WTC11 (cell line): ENCODE results near the gene SLC35G2.
"Not testable (repeated sequence)": the region's sequence is repeated elsewhere in the genome, so short reads cannot be mapped to it uniquely, and the experiment has no call there.

Experiments
- CREB1 ChIP-seq: sonication (generic); formaldehyde crosslinking; IDR thresholded peaks from 2 replicates; pipeline ENCODE4 v1.8.0; 2023; ENCODE audit warnings: mild to moderate bottlenecking, missing genetic modification reagents
- SP1 ChIP-seq: sonication (generic); formaldehyde crosslinking; conservative IDR thresholded peaks from 2 replicates; pipeline ENCODE4 v1.8.1; 2022; ENCODE audit warnings: missing genetic modification reagents
- ZNF121 ChIP-seq: sonication (generic); formaldehyde crosslinking; IDR thresholded peaks from 2 replicates; pipeline ENCODE4 v1.8.0; 2023; ENCODE audit warnings: missing genetic modification reagents
- ZNF138 ChIP-seq: sonication (generic); formaldehyde crosslinking; conservative IDR thresholded peaks from 2 replicates; pipeline ENCODE4 v1.8.1; 2022; ENCODE audit warnings: mild to moderate bottlenecking, moderate library complexity, missing genetic modification reagents
- ZNF416 ChIP-seq: fragments of 250-450 bp; sonication (Bioruptor Pico); IDR thresholded peaks from 2 replicates; pipeline ENCODE4 v1.9.0; 2021; ENCODE audit warnings: mild to moderate bottlenecking, inconsistent platforms
- TF ChIP-seq, protein P1 (sequence below): sonication (generic); formaldehyde crosslinking; IDR thresholded peaks from 2 replicates; pipeline ENCODE4 v1.8.1; 2022; ENCODE audit warnings: mild to moderate bottlenecking, moderate library complexity, missing genetic modification reagents
- TF ChIP-seq, protein P2 (sequence below): fragments of 200-600 bp; IDR thresholded peaks from 2 replicates; pipeline ENCODE4 v1.8.0; 2022; ENCODE audit warnings: antibody characterized with exemption
- TF ChIP-seq, protein P3 (sequence below): sonication (generic); formaldehyde crosslinking; IDR thresholded peaks from 2 replicates; pipeline ENCODE4 v1.8.0; 2022; ENCODE audit warnings: mild to moderate bottlenecking, missing genetic modification reagents
- TF ChIP-seq, protein P4 (sequence below): sonication (generic); formaldehyde crosslinking; conservative IDR thresholded peaks from 2 replicates; pipeline ENCODE4 v1.8.1; 2022; ENCODE audit warnings: mild to moderate bottlenecking, missing genetic modification reagents
- TF ChIP-seq, protein P5 (sequence below): sonication (generic); formaldehyde crosslinking; IDR thresholded peaks from 2 replicates; pipeline ENCODE4 v1.8.1; 2023; ENCODE audit warnings: mild to moderate bottlenecking, moderate library complexity, missing genetic modification reagents
- TF ChIP-seq, protein P6 (sequence below): sonication (generic); formaldehyde crosslinking; IDR thresholded peaks from 2 replicates; pipeline ENCODE4 v1.8.1; 2022; ENCODE audit warnings: missing genetic modification reagents, borderline replicate concordance
- TF ChIP-seq, protein P7 (sequence below): sonication (generic); formaldehyde crosslinking; IDR thresholded peaks from 2 replicates; pipeline ENCODE4 v1.8.1; 2022; ENCODE audit warnings: low read depth, mild to moderate bottlenecking, moderate library complexity, missing genetic modification reagents, borderline replicate concordance

DNA sequence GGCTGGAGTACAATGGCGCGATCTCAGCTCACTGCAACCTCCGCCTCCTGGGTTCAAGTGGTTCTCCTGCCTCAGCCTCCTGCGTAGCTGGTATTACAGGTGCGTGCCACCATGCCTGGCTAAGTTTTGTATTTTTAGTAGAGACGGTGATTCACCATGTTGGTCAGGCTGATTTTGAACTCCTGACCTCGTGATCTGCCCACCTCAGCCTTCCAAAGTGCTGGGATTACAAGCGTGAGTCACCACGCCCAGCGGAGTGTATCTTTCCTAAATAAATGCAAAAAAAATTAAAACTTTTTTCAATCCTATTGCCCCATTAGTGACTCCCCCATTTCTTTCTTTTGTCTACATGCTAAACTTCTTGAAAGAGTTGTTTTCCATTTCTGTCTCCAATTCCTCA, 17.8 kb upstream of the SLC35G2 start:
- TF ChIP-seq, protein P1, sequence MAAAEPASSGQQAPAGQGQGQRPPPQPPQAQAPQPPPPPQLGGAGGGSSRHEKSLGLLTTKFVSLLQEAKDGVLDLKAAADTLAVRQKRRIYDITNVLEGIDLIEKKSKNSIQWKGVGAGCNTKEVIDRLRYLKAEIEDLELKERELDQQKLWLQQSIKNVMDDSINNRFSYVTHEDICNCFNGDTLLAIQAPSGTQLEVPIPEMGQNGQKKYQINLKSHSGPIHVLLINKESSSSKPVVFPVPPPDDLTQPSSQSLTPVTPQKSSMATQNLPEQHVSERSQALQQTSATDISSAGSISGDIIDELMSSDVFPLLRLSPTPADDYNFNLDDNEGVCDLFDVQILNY (CRISPR knock-in tag), result not testable (repeated sequence)
- TF ChIP-seq, protein P2, sequence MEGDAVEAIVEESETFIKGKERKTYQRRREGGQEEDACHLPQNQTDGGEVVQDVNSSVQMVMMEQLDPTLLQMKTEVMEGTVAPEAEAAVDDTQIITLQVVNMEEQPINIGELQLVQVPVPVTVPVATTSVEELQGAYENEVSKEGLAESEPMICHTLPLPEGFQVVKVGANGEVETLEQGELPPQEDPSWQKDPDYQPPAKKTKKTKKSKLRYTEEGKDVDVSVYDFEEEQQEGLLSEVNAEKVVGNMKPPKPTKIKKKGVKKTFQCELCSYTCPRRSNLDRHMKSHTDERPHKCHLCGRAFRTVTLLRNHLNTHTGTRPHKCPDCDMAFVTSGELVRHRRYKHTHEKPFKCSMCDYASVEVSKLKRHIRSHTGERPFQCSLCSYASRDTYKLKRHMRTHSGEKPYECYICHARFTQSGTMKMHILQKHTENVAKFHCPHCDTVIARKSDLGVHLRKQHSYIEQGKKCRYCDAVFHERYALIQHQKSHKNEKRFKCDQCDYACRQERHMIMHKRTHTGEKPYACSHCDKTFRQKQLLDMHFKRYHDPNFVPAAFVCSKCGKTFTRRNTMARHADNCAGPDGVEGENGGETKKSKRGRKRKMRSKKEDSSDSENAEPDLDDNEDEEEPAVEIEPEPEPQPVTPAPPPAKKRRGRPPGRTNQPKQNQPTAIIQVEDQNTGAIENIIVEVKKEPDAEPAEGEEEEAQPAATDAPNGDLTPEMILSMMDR, result not testable (repeated sequence)
- TF ChIP-seq ZNF138 (CRISPR knock-in tag); ZNF121; SP1; CREB1 (CRISPR knock-in tag); ZNF416 (CRISPR knock-in tag): not testable (repeated sequence)
- TF ChIP-seq, protein P3, sequence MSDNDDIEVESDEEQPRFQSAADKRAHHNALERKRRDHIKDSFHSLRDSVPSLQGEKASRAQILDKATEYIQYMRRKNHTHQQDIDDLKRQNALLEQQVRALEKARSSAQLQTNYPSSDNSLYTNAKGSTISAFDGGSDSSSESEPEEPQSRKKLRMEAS (CRISPR knock-in tag), result not testable (repeated sequence)
- TF ChIP-seq, protein P4, sequence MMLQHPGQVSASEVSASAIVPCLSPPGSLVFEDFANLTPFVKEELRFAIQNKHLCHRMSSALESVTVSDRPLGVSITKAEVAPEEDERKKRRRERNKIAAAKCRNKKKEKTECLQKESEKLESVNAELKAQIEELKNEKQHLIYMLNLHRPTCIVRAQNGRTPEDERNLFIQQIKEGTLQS, result not testable (repeated sequence)
- TF ChIP-seq, protein P5, sequence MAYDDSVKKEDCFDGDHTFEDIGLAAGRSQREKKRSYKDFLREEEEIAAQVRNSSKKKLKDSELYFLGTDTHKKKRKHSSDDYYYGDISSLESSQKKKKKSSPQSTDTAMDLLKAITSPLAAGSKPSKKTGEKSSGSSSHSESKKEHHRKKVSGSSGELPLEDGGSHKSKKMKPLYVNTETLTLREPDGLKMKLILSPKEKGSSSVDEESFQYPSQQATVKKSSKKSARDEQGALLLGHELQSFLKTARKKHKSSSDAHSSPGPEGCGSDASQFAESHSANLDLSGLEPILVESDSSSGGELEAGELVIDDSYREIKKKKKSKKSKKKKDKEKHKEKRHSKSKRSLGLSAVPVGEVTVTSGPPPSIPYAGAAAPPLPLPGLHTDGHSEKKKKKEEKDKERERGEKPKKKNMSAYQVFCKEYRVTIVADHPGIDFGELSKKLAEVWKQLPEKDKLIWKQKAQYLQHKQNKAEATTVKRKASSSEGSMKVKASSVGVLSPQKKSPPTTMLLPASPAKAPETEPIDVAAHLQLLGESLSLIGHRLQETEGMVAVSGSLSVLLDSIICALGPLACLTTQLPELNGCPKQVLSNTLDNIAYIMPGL, result not testable (repeated sequence)
- TF ChIP-seq, protein P6, sequence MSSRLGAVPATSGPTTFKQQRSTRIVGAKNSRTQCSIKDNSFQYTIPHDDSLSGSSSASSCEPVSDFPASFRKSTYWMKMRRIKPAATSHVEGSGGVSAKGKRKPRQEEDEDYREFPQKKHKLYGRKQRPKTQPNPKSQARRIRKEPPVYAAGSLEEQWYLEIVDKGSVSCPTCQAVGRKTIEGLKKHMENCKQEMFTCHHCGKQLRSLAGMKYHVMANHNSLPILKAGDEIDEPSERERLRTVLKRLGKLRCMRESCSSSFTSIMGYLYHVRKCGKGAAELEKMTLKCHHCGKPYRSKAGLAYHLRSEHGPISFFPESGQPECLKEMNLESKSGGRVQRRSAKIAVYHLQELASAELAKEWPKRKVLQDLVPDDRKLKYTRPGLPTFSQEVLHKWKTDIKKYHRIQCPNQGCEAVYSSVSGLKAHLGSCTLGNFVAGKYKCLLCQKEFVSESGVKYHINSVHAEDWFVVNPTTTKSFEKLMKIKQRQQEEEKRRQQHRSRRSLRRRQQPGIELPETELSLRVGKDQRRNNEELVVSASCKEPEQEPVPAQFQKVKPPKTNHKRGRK (CRISPR knock-in tag), result not testable (repeated sequence)
- TF ChIP-seq, protein P7, sequence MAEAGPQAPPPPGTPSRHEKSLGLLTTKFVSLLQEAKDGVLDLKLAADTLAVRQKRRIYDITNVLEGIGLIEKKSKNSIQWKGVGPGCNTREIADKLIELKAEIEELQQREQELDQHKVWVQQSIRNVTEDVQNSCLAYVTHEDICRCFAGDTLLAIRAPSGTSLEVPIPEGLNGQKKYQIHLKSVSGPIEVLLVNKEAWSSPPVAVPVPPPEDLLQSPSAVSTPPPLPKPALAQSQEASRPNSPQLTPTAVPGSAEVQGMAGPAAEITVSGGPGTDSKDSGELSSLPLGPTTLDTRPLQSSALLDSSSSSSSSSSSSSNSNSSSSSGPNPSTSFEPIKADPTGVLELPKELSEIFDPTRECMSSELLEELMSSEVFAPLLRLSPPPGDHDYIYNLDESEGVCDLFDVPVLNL (CRISPR knock-in tag), result not testable (repeated sequence)
